ENCODE results near the gene SOS1.

DNA sequence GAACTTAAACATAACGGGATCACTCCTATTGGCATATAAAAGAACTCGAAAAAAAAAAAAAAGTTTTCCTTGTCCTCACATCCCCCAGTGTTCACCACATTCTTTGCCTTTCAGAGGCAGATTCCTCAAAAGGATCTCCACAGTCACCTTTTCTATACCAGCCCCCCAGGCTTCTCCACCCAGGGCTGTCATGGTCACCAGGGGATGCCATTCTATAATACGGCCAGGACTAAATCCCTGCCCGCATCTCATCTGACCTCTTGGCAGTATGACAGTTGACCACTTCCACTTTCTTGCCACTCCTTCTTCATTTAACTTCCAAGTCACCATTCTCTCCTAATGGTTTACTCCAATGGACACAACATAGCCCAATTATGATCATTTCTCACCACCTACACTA, 29.3 kb downstream of the SOS1 start:
- TF ChIP-seq RELA (CRISPR knock-in tag; IDR thresholded peaks at IDR 0.05; ENCODE audit: borderline replicate concordance) = no peak
- TF ChIP-seq, protein P1, sequence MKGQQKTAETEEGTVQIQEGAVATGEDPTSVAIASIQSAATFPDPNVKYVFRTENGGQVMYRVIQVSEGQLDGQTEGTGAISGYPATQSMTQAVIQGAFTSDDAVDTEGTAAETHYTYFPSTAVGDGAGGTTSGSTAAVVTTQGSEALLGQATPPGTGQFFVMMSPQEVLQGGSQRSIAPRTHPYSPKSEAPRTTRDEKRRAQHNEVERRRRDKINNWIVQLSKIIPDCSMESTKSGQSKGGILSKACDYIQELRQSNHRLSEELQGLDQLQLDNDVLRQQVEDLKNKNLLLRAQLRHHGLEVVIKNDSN (CRISPR knock-in tag; IDR thresholded peaks at IDR 0.05) = no peak
- TF ChIP-seq, protein P2, sequence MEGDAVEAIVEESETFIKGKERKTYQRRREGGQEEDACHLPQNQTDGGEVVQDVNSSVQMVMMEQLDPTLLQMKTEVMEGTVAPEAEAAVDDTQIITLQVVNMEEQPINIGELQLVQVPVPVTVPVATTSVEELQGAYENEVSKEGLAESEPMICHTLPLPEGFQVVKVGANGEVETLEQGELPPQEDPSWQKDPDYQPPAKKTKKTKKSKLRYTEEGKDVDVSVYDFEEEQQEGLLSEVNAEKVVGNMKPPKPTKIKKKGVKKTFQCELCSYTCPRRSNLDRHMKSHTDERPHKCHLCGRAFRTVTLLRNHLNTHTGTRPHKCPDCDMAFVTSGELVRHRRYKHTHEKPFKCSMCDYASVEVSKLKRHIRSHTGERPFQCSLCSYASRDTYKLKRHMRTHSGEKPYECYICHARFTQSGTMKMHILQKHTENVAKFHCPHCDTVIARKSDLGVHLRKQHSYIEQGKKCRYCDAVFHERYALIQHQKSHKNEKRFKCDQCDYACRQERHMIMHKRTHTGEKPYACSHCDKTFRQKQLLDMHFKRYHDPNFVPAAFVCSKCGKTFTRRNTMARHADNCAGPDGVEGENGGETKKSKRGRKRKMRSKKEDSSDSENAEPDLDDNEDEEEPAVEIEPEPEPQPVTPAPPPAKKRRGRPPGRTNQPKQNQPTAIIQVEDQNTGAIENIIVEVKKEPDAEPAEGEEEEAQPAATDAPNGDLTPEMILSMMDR (IDR thresholded peaks at IDR 0.05) = no peak
- TF ChIP-seq, protein P3, sequence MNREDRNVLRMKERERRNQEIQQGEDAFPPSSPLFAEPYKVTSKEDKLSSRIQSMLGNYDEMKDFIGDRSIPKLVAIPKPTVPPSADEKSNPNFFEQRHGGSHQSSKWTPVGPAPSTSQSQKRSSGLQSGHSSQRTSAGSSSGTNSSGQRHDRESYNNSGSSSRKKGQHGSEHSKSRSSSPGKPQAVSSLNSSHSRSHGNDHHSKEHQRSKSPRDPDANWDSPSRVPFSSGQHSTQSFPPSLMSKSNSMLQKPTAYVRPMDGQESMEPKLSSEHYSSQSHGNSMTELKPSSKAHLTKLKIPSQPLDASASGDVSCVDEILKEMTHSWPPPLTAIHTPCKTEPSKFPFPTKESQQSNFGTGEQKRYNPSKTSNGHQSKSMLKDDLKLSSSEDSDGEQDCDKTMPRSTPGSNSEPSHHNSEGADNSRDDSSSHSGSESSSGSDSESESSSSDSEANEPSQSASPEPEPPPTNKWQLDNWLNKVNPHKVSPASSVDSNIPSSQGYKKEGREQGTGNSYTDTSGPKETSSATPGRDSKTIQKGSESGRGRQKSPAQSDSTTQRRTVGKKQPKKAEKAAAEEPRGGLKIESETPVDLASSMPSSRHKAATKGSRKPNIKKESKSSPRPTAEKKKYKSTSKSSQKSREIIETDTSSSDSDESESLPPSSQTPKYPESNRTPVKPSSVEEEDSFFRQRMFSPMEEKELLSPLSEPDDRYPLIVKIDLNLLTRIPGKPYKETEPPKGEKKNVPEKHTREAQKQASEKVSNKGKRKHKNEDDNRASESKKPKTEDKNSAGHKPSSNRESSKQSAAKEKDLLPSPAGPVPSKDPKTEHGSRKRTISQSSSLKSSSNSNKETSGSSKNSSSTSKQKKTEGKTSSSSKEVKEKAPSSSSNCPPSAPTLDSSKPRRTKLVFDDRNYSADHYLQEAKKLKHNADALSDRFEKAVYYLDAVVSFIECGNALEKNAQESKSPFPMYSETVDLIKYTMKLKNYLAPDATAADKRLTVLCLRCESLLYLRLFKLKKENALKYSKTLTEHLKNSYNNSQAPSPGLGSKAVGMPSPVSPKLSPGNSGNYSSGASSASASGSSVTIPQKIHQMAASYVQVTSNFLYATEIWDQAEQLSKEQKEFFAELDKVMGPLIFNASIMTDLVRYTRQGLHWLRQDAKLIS (CRISPR knock-in tag; IDR thresholded peaks at IDR 0.05; ENCODE audit: borderline replicate concordance) = no peak
- no peak for TF ChIP-seq ETV6 (CRISPR knock-in tag; IDR thresholded peaks at IDR 0.05)
- TF ChIP-seq, protein P4, sequence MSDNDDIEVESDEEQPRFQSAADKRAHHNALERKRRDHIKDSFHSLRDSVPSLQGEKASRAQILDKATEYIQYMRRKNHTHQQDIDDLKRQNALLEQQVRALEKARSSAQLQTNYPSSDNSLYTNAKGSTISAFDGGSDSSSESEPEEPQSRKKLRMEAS (CRISPR knock-in tag; IDR thresholded peaks at IDR 0.05) = no peak
- TF ChIP-seq EMX1 (CRISPR knock-in tag; IDR thresholded peaks at IDR 0.05) = no peak
- TF ChIP-seq NFYB (CRISPR knock-in tag; conservative IDR thresholded peaks at IDR 0.05; ENCODE audit: low read depth) = no peak
- no peak for TF ChIP-seq ZNF121 (CRISPR knock-in tag; IDR thresholded peaks at IDR 0.05)
- TF ChIP-seq, protein P5, sequence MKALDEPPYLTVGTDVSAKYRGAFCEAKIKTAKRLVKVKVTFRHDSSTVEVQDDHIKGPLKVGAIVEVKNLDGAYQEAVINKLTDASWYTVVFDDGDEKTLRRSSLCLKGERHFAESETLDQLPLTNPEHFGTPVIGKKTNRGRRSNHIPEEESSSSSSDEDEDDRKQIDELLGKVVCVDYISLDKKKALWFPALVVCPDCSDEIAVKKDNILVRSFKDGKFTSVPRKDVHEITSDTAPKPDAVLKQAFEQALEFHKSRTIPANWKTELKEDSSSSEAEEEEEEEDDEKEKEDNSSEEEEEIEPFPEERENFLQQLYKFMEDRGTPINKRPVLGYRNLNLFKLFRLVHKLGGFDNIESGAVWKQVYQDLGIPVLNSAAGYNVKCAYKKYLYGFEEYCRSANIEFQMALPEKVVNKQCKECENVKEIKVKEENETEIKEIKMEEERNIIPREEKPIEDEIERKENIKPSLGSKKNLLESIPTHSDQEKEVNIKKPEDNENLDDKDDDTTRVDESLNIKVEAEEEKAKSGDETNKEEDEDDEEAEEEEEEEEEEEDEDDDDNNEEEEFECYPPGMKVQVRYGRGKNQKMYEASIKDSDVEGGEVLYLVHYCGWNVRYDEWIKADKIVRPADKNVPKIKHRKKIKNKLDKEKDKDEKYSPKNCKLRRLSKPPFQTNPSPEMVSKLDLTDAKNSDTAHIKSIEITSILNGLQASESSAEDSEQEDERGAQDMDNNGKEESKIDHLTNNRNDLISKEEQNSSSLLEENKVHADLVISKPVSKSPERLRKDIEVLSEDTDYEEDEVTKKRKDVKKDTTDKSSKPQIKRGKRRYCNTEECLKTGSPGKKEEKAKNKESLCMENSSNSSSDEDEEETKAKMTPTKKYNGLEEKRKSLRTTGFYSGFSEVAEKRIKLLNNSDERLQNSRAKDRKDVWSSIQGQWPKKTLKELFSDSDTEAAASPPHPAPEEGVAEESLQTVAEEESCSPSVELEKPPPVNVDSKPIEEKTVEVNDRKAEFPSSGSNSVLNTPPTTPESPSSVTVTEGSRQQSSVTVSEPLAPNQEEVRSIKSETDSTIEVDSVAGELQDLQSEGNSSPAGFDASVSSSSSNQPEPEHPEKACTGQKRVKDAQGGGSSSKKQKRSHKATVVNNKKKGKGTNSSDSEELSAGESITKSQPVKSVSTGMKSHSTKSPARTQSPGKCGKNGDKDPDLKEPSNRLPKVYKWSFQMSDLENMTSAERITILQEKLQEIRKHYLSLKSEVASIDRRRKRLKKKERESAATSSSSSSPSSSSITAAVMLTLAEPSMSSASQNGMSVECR (CRISPR knock-in tag; IDR thresholded peaks at IDR 0.05; ENCODE audit: borderline replicate concordance) = no peak

Data from WTC11 (cell line).